ENCODE measurements around the gene LDB3.

LDB3 gene

DNA sequence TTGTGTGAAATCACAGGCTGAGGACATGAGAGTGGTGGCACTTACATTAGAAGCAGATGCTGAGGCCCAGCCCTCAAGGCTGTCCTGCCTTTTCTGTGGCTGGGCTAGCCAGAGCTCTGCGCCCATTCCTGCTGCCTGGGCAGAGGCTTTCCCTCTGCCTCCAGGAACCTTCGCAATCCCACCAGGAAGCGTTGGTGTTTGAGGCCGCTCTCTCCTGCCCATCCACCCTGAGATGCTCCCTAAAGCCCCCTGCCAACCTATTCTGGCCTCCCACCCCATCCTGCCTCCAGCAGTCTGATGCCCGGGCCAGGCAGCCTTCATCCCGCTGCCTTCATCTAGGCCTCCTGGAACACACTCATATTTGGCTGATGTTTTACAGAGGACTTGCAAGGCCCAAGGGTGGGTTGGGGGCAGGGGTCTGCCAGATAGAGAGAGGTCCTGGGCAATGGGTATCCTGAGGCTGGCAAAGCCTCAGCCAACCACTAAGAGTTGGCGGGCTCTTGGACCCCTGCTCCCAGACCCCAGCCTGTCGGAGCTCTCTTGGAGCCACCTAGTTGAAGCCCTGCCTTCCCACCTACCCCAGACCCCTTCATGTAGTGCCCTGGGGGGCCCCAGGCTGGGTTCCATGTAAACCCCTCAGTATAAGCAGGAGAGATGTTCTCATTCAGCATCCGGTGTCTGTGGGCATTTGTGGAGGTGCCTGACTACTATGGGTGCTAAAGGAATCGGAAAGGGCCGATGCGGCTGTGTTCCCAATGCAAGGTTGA lies 32.7 kb downstream of the LDB3 start:
- TF ChIP-seq POU6F1 (CRISPR knock-in tag; IDR thresholded peaks at IDR 0.05; ENCODE audit: borderline replicate concordance, low read depth): no peak
- TF ChIP-seq TOX (CRISPR knock-in tag; IDR thresholded peaks at IDR 0.05; ENCODE audit: borderline replicate concordance): no peak
- TF ChIP-seq GLIS3 (CRISPR knock-in tag; IDR thresholded peaks at IDR 0.05): no peak
- TF ChIP-seq ZFP3 (CRISPR knock-in tag; IDR thresholded peaks at IDR 0.05): no peak
- TF ChIP-seq PPARA (CRISPR knock-in tag; IDR thresholded peaks at IDR 0.05; ENCODE audit: borderline replicate concordance): no peak
- TF ChIP-seq ZNF565 (CRISPR knock-in tag; conservative IDR thresholded peaks at IDR 0.05; ENCODE audit: low read depth): no peak
- no peak for TF ChIP-seq TCF4 (CRISPR knock-in tag; IDR thresholded peaks at IDR 0.05; ENCODE audit: borderline replicate concordance)
- TF ChIP-seq ZNF70 (CRISPR knock-in tag; IDR thresholded peaks at IDR 0.05): no peak
- no peak for TF ChIP-seq TSHZ2 (CRISPR knock-in tag; IDR thresholded peaks at IDR 0.05)
- TF ChIP-seq OSR1 (CRISPR knock-in tag; IDR thresholded peaks at IDR 0.05): no peak
- TF ChIP-seq ISL1 (CRISPR knock-in tag; IDR thresholded peaks at IDR 0.05): no peak
- TF ChIP-seq, protein P1, sequence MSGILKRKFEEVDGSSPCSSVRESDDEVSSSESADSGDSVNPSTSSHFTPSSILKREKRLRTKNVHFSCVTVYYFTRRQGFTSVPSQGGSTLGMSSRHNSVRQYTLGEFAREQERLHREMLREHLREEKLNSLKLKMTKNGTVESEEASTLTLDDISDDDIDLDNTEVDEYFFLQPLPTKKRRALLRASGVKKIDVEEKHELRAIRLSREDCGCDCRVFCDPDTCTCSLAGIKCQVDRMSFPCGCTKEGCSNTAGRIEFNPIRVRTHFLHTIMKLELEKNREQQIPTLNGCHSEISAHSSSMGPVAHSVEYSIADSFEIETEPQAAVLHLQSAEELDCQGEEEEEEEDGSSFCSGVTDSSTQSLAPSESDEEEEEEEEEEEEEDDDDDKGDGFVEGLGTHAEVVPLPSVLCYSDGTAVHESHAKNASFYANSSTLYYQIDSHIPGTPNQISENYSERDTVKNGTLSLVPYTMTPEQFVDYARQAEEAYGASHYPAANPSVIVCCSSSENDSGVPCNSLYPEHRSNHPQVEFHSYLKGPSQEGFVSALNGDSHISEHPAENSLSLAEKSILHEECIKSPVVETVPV (CRISPR knock-in tag; IDR thresholded peaks at IDR 0.05): no peak
- TF ChIP-seq ZFP30 (CRISPR knock-in tag; IDR thresholded peaks at IDR 0.05): no peak
- TF ChIP-seq PATZ1 (CRISPR knock-in tag; IDR thresholded peaks at IDR 0.05; ENCODE audit: borderline replicate concordance): no peak
- no peak for TF ChIP-seq ZC3H10 (CRISPR knock-in tag; IDR thresholded peaks at IDR 0.05)
- TF ChIP-seq ZNF8 (CRISPR knock-in tag; IDR thresholded peaks at IDR 0.05): no peak
- TF ChIP-seq CREB5 (CRISPR knock-in tag; IDR thresholded peaks at IDR 0.05; ENCODE audit: low read depth): no peak
- ATAC-seq: no peak

- ATAC-seq: no peak
- TF ChIP-seq SNAI2 (CRISPR knock-in tag; IDR thresholded peaks at IDR 0.05) (no peak), POU6F1 (CRISPR knock-in tag; IDR thresholded peaks at IDR 0.05; ENCODE audit: borderline replicate concordance, low read depth) (no peak), ARNTL (CRISPR knock-in tag; IDR thresholded peaks at IDR 0.05; ENCODE audit: borderline replicate concordance, low read depth) (no peak), OSR1 (CRISPR knock-in tag; IDR thresholded peaks at IDR 0.05) (no peak), ZC3H10 (CRISPR knock-in tag; IDR thresholded peaks at IDR 0.05) (no peak), ZFP3 (CRISPR knock-in tag; IDR thresholded peaks at IDR 0.05) (no peak), PATZ1 (CRISPR knock-in tag; IDR thresholded peaks at IDR 0.05; ENCODE audit: borderline replicate concordance) (no peak), ZNF70 (CRISPR knock-in tag; IDR thresholded peaks at IDR 0.05) (no peak), ISL1 (CRISPR knock-in tag; IDR thresholded peaks at IDR 0.05) (no peak), ZNF565 (CRISPR knock-in tag; conservative IDR thresholded peaks at IDR 0.05; ENCODE audit: low read depth) (no peak), GLIS3 (CRISPR knock-in tag; IDR thresholded peaks at IDR 0.05) (no peak), ESRRG (CRISPR knock-in tag; IDR thresholded peaks at IDR 0.05) (no peak), ZNF8 (CRISPR knock-in tag; IDR thresholded peaks at IDR 0.05) (no peak), TCF4 (CRISPR knock-in tag; IDR thresholded peaks at IDR 0.05; ENCODE audit: borderline replicate concordance) (no peak), RARB (CRISPR knock-in tag; IDR thresholded peaks at IDR 0.05) (no peak)
- TF ChIP-seq, protein P1 (CRISPR knock-in tag; IDR thresholded peaks at IDR 0.05): no peak
Measured at GRCh38 chr10:86703176-86703575, 34.9 kb downstream of the LDB3 start.
